COR-L47 (cell line): Measurements from ENCODE around the gene RGS13.
"Not testable (repeated sequence)": the region's sequence is repeated elsewhere in the genome, so short reads cannot be mapped to it uniquely, and the experiment has no call there.

Experiments
- DNase-seq: peaks from one replicate; lab custom pipeline; 2025; lab: John Stamatoyannopoulos, UW

The RGS13 gene

DNA sequence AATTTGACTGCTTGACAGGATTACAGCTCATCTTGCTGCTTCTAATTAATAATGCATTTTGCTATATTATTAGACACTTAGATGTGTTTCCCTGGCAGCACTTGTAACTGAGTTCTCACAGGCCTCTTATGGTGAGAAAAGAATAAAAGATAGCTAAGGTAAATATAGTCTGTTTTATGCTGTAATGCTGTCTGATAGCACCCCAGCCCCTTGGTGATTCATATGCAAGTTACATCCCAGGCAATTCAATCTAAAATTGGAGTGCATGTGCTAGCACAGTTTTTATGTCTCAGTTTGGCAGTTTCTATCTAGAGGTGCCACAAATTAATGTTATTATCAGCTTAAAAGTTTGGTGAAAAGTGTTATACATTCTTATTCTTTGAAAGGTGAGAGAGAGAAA lies 42.2 kb downstream of the RGS13 start:
- no peak for DNase-seq

DNA sequence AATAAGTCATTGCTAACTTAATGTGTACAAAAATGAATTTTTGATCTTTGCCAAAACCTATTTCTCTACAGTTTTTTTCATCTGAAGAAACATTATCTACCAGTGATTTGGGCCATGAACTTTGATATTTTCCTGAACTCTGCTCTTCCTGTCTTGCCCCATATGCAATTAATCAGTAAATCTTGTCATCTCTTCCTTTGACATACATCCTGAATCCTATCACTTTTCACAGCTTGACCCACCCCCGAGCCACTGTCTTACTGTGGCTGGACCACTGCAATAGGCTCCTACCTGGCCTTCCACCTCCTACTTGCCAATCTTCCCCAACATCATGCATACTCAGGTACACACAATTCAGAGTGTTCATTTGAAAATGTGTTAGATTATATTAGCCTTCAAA lies 46.4 kb downstream of the RGS13 start:
- no peak for DNase-seq

DNA sequence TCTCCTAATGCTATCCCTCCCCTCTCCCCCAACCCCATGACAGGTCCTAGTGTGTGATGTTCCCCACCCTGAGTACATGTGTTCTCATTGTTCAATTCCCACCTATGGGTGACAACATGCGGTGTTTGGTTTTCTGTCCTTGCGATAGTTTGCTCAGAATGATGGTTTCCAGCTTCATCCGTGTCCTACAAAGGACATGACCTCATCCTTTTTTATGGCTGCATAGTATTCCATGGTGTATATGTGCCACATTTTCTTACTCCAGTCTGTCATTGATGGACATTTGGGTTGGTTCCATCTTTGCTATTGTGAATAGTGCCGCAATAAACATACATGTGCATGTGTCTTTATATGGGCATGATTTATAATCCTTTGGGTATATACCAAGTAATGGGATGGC lies 47.1 kb downstream of the RGS13 start:
- not testable (repeated sequence) for DNase-seq

DNA sequence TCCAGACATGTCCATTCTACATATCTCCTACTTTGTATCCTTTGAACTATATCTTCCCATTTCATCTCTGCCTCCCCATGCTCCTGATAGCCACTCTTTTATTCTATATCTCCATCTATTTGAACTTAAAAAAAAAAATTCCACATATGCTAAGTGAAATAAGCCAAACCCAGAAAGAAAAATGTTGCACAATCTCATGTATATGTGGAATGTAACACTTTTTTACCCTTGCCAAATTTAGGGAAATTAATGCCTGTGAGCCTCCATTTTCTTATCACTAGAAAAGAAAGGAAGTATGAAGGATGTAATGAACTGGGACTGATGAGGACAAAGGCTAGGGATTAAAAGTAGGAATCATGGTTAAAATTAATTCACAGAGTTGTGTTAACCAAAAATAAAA lies 53.5 kb downstream of the RGS13 start:
- no peak for DNase-seq

DNA sequence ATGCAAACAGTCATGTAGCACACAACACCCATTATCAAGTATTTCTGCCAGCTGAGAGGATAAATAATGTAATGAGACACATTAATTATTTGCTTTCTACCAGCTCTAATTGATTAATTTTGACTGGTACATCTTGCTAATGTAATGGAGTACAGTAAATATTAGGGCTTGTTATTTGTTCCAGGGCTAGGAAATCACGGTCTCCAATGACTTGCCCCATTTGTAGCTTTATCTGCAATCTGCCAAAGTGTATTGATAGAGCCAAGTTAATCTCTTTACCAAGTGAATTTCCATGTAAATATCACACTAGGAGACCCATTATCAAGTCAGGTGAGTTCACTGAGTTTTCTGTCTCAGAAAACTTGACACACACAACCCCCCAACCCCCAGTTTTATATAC lies 55.1 kb downstream of the RGS13 start:
- DNase-seq: no peak

DNA sequence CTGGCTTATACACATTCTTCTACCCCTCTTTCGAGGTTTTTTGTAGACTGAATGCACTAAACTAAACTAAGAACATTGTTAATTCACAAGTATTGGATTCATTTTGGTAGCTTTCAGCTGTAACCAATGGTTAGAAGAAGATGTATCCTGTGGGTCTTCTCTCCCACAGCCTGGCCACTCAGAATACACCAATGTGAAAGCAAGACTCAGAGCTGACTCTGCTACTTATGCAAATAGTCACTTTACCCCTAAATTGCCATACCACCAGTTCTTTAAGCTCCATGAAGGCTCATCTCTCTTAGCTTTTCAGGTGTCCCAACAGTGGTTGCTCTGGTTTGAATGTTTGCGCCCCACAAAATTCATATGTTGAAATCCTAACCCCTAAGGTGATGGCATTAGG lies 60.1 kb downstream of the RGS13 start:
- DNase-seq: no peak

DNA sequence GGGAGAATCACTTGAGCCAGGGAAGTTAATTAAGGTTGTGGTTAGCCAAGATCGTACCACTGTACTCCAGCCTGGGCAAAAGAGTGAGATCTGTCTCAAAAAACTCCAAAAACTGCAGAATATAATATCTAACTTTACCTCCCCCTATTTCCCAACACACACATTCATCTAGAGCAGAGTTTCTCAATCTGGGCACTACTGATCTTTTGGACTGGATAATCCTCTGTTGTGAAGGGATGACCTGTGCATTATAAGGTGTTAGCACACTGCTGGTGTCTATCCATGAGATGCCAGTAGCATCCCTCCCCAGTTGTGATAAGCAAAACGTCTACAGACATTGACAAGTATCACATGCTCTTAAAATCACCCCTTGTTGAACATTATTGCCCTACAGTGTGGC lies 61.8 kb downstream of the RGS13 start:
- no peak for DNase-seq

DNA sequence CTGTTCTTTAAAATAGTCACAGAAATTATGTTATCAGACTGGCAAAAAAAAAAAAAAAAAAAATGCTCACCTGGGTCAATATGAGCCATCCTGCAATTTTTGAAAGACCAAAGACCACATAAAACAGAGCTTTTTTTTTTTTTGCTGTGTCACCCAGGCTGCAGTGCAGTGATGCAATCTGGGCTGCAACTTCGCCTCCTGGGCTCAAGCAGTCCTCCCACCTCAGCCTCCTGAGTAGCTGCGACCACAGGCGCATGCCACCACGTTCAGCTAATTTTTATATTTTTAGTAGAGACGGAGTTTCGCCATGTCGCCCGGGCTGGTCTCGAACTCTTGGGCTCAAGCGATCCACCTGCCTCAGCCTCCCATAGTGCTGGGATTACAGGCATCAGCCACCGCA lies 62.8 kb downstream of the RGS13 start:
- DNase-seq: no peak

DNA sequence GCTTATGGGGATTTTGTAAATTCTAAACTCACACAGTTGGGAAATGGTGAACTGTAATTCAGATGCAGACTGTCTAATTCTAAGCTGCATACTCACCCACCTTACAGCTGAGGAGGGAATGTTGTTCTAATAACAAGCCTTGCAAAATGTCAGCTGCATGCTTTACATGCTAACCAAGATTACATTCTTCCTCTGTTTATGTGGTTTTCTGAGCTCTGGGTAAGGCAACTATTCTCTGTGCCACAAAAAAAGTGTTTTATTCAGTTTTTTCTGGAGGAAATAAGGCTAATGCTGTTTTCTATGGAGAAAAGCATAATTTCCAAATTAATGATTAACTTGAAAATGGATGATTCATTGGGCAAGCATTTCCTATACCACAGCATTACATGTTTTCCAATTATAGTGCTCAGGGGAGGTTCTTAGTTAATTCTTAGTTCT lies 64.9 kb downstream of the RGS13 start:
- no peak for DNase-seq

DNA sequence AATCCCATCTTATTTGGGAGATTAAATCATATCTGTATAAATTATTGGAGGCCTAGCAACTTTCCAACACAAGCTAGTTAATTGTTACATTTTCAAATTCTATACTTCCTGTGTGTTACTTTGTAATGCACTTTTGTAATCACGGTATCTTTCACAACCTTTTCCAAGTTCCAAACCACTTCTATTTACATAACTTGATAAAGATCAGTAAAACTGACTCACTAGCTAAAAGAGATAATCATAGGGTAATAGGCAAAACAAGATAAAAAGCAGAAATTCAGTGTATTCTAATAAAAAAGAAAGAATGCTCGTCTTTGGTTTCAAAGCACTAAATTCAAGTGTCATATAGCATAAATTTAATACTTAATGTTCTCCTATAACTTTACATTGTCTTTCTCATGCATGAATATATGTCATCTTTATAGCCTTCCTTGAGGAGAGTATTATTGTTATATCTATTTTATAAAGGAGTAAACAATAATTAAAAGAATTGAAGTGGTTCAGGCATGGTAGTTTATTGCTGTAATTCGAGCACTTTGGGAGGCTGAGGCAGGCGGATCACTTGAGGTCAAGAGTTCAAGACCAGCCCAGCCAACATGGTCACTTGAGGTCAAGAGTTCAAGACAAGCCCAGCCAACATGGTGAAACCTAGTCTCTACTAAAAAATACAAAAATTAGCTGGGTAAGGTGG lies 66.4 kb downstream of the RGS13 start:
- DNase-seq: no peak

DNA sequence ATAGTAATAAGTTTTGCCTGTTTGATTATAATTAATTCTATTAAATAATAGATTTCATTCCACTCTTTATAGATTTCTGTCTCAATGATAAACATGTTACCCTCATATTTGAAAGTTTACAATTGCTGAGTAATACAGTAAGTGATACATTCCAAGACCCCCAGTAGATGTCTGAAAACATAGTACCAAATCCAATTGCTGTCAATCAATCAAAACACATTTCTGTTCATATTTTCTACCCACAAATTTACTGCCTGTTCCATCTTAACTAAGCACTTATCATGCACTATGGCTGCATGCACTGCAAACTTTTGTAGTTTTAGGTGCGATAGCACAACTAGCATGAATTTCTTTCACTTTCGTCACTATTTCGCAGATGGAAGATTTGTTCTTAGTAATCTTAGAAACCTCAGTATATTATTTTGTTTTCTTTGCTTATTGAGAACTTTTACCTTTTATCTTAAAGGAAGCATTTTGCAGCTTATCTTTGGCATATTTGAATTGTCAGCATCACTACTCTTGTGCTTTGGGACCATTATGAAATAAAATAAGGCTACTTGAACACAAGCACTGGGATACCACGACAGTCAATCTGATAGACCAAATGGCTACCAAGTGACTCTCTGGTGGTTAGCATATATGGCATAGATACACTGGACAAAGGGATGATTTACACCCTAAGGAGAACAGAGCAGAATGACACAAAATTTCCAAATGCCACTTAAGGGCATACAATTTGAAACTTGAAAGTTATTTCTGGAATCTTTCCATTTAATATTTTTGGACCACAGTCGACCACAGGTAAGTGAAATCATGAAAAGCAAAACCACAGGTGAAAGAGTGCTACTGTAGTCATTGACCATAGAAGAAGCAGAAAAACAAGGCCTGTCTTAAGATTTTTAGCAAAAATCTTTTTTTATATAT lies 67.6 kb downstream of the RGS13 start:
- DNase-seq: no peak

DNA sequence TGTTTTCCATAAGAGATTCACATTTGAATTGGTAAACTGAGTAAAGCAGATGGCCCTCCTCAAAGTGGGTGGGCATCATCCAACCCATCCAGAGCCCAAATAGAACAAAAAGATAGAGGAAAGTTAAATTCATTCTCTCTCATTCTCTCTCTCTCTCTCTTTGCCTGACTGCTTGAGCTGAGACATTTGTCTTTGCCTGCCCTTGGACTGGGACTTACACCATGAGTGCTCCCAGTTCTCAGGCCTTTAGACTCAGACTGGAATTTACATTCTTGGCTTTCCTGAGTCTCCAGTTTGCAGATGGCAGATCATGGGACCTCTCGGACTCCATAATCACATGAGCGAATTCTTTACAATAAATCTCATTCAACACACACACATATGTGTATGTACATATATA lies 69.6 kb downstream of the RGS13 start:
- DNase-seq: no peak

DNA sequence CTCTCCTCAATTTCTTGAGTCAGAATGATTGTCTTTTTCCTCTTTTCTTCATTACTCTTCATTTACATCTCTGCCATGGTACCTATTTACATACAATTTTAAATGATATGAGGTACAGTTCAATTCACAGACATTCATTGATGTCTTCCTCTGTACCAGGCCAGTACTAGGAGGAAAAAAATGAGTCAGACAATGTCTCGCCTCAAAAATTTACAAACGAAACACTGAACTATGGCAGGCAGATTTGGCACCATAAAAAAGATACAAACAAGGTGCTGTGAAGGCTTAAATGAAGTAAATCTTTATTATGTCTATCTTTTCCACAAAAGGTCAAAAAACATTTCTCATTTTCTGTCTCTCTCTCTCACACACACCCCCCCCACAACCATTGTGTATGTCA lies 71.0 kb downstream of the RGS13 start:
- DNase-seq: no peak

DNA sequence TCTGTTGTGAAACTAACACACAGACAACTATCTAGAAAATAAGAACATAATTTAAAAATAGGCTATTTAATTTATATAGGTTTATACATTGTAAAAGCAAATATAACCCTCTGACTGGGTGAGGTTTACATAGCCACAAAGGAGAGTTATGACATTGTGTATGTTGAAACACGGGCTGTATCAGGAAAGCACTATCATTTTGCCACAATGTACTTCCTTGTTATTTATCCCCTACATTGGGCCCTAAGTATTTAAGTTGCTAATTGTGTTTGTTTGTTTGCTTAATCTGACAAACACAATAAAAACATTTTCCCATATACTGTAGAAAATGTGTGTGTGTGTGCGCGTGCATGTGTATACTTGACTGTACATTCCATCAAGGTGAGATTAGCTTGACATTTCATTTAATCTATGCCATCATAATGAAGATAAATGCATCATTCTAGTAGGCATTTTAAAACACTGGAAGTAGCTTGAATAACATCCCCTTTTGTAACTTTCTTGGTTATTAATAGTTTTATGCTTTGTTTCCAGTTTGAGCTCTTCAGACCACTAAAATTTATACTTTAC lies 72.1 kb downstream of the RGS13 start:
- no peak for DNase-seq

DNA sequence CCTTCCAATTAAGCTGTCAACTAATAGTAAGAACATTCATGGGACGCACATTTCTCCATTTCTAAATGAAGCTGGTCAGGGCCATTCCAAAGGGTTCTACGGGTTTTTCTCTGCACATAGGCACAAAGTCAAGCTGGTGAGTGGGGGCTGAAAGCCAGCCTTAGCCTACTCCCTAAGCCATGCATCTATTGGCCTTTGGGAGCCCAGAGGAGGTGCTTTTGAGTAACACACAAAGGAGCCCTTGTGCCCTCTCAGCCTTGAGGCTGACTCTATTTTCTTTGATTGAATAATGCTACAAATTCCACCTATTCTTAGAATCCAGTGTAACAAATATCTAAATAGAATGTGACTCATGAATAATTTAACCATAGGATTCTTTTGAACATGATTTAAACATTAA lies 73.6 kb downstream of the RGS13 start:
- no peak for DNase-seq
